HepG2 (cell line): ENCODE measurements around the gene DENND4A. TPM values are rescaled to one million over a fixed set of nuclear protein-coding genes. Genes with fewer than 3 reads are reported as not detected.
A peak's percentile ranks its signal among the peaks of the same experiment; 100 is the strongest.

Experiments used
- ATF4 ChIP-seq, 2 experiments: fragments of 450-650 bp in 1 of 2; sonication (generic) in 1 of 2; formaldehyde crosslinking; IDR thresholded peaks; 2 replicates each; pipeline versions ENCODE4 v1.5.0 to v1.8.0; 2020 to 2022; ENCODE audit warnings: mild to moderate bottlenecking in 1 of 2, missing genetic modification reagents in 1 of 2
- DNMT1 ChIP-seq: sonication (generic); formaldehyde crosslinking; IDR thresholded peaks from 2 replicates; pipeline ENCODE4 v1.5.1; 2020; ENCODE audit warnings: mild to moderate bottlenecking, missing genetic modification reagents
- ELF4 ChIP-seq: sonication (generic); formaldehyde crosslinking; IDR thresholded peaks from 2 replicates; pipeline ENCODE4 v1.5.0; 2020; ENCODE audit warnings: missing genetic modification reagents, mild to moderate bottlenecking, moderate library complexity, borderline replicate concordance
- HDAC1 ChIP-seq: sonication (generic); formaldehyde crosslinking; IDR thresholded peaks from 2 replicates; pipeline ENCODE4 v1.5.1; 2020; ENCODE audit warnings: mild to moderate bottlenecking, missing genetic modification reagents
- MAZ ChIP-seq, 2 experiments: sonication (generic) in 1 of 2; formaldehyde crosslinking in 1 of 2; IDR thresholded peaks; 2 replicates each; pipeline versions ENCODE4 v1.5.0 to v1.6.1; 2012 to 2020; ENCODE audit warnings: low read depth in 2 of 2, mild to moderate bottlenecking in 2 of 2, borderline replicate concordance in 1 of 2, improper control_type of control experiment in 1 of 2, low read length in 1 of 2, missing genetic modification reagents in 1 of 2, moderate library complexity in 1 of 2
- MTF1 ChIP-seq: sonication (generic); formaldehyde crosslinking; IDR thresholded peaks from 2 replicates; pipeline ENCODE4 v1.5.0; 2020; ENCODE audit warnings: missing genetic modification reagents
- MXD4 ChIP-seq: IDR thresholded peaks from 2 replicates; pipeline ENCODE4 v1.6.1; 2016; ENCODE audit warnings: mild to moderate bottlenecking, missing biosample characterization, missing genetic modification reagents
- NAIF1 ChIP-seq: sonication (generic); formaldehyde crosslinking; IDR thresholded peaks from 2 replicates; pipeline ENCODE4 v1.5.0; 2020; ENCODE audit warnings: mild to moderate bottlenecking, missing genetic modification reagents, borderline replicate concordance
- NFATC3 ChIP-seq: sonication (generic); formaldehyde crosslinking; IDR thresholded peaks from 2 replicates; pipeline ENCODE4 v1.5.1; 2020; ENCODE audit warnings: mild to moderate bottlenecking, missing genetic modification reagents
- NPAS2 ChIP-seq: sonication (generic); formaldehyde crosslinking; IDR thresholded peaks from 2 replicates; pipeline ENCODE4 v1.8.0; 2022; ENCODE audit warnings: mild to moderate bottlenecking, missing genetic modification reagents, borderline replicate concordance
- PCBP2 ChIP-seq: fragments of 200-400 bp; formaldehyde crosslinking; optimal IDR thresholded peaks from 2 replicates; pipeline ENCODE3; 2018; ENCODE audit warnings: low read length, low read depth; ENCODE audit not compliant: poor library complexity, severe bottlenecking
- PREB ChIP-seq: sonication (generic); formaldehyde crosslinking; IDR thresholded peaks from 2 replicates; pipeline ENCODE4 v1.4.0; 2020; ENCODE audit warnings: missing genetic modification reagents
- SALL2 ChIP-seq: sonication (generic); formaldehyde crosslinking; IDR thresholded peaks from 2 replicates; pipeline ENCODE4 v1.8.1; 2023; ENCODE audit warnings: mild to moderate bottlenecking, missing genetic modification reagents, inconsistent platforms
- TOPORS ChIP-seq: sonication (generic); formaldehyde crosslinking; IDR thresholded peaks from 2 replicates; pipeline ENCODE4 v1.8.0; 2023; ENCODE audit warnings: mild to moderate bottlenecking, missing genetic modification reagents
- ZBTB33 ChIP-seq: sonication (generic); formaldehyde crosslinking; IDR thresholded peaks from 2 replicates; pipeline ENCODE4 v1.4.0; 2020; ENCODE audit warnings: missing genetic modification reagents
- ZBTB42 ChIP-seq: sonication (generic); formaldehyde crosslinking; IDR thresholded peaks from 2 replicates; pipeline ENCODE4 v1.5.0; 2020; ENCODE audit warnings: mild to moderate bottlenecking, missing genetic modification reagents
- ZC3H4 ChIP-seq: sonication (generic); formaldehyde crosslinking; IDR thresholded peaks from 2 replicates; pipeline ENCODE4 v1.4.0; 2020; ENCODE audit warnings: missing genetic modification reagents, borderline replicate concordance
- ZFP36L1 ChIP-seq: sonication (generic); formaldehyde crosslinking; IDR thresholded peaks from 2 replicates; pipeline ENCODE4 v1.8.0; 2022; ENCODE audit warnings: mild to moderate bottlenecking, missing genetic modification reagents, moderate library complexity
- ZNF121 ChIP-seq: sonication (generic); formaldehyde crosslinking; IDR thresholded peaks from 2 replicates; pipeline ENCODE4 v1.5.0; 2020; ENCODE audit warnings: mild to moderate bottlenecking, missing genetic modification reagents
- ZNF124 ChIP-seq: sonication (generic); formaldehyde crosslinking; IDR thresholded peaks from 2 replicates; pipeline ENCODE4 v1.4.0; 2020; ENCODE audit warnings: missing genetic modification reagents
- ZNF605 ChIP-seq: sonication (generic); formaldehyde crosslinking; IDR thresholded peaks from 2 replicates; pipeline ENCODE4 v1.8.0; 2022; ENCODE audit warnings: mild to moderate bottlenecking, missing genetic modification reagents
- ZNF816 ChIP-seq: sonication (generic); formaldehyde crosslinking; IDR thresholded peaks from 2 replicates; pipeline ENCODE4 v1.8.0; 2022; ENCODE audit warnings: missing genetic modification reagents, mild to moderate bottlenecking, borderline replicate concordance
- polyA plus RNA-seq, 8 experiments: library from polyadenylated mRNA; depleted of rRNA in 3 of 8; stranded (reverse) in 7 of 8; unstranded in 1 of 8; fragments of >200 nt; fragmentation: Illumina TruSeq in 4 of 8; extraction: Trizol in 4 of 8; gene quantifications; 2 replicates each; pipeline versions ENCODE4 v1.2.1 to v1.2.3, GENCODE V29; 2011 to 2016; ENCODE audit warnings: low read depth in 4 of 8, missing spikeins in 1 of 8, mixed read lengths in 1 of 8; ENCODE audit not compliant: insufficient read depth in 1 of 8
- total RNA-seq, 5 experiments: library from RNA; depleted of rRNA; stranded (reverse); fragments of >200 nt; fragmentation: Illumina TruSeq; extraction: Trizol; gene quantifications; 2 replicates each; pipeline ENCODE4 v1.2.3, GENCODE V29; 2016; ENCODE audit warnings: low read depth in 1 of 5
- TF ChIP-seq, protein P1 (sequence below): sonication (generic); formaldehyde crosslinking; conservative IDR thresholded peaks from 2 replicates; pipeline ENCODE4 v1.4.0; 2020; ENCODE audit warnings: missing genetic modification reagents

DENND4A gene
- total and polyA plus RNA-seq, 2 of the 13 experiments (the other 11 are each of a cell fraction or from before 2014, with no cell fraction given), result 13.2 to 18.6 TPM

DNA sequence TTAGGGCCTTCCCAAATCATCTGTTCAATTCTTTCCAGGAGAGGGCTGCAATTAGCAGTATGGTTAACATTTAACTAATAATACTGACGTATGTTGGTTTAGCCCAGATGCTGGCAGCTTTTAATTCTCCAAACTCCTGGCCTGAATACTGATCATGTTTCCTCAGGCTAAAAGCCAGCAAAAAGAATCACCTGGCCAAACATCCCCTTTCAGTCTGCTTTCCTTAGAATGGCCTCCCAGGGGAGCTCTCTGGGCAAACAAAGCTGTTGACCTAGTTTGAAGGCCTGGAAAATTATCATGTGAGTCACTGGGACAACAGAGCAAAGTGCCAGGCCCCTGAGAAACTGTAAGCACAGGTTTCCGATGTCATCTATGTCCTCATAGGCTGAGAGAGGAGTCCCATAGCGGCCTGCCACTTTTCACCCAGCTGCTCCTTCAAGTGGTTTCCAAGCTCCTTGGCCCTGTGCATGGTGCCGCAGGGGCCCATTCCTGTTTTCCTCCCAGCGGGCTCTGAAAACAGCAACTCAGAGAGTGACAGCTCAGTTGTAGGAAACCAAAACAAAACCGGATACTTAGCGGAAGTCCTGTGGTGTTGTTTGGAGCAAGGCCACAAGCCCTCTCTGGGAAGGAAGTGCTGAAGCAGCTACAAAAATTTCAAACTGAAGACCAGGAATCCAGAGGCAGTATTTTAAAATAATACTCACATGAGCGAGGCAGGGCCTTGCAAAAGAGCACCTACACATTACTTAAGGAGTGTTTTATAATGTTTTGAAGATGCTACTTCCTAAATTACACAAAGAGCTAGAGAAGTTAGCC lies 40.7 kb upstream of the DENND4A start (continued):
- TF ChIP-seq PREB (CRISPR knock-in tag), result no peak
- TF ChIP-seq HDAC1, result peak; percentile 63
- TF ChIP-seq TOPORS, result 0 out of 2 replicates have a peak, but pooled peaks have one; percentile 56
- peak; percentile 64; the same call in 1 of the 2 replicates for TF ChIP-seq ELF4
- no peak for TF ChIP-seq ZC3H4 (CRISPR knock-in tag)
- no peak for TF ChIP-seq ZBTB42 (CRISPR knock-in tag)
- TF ChIP-seq, protein P1, sequence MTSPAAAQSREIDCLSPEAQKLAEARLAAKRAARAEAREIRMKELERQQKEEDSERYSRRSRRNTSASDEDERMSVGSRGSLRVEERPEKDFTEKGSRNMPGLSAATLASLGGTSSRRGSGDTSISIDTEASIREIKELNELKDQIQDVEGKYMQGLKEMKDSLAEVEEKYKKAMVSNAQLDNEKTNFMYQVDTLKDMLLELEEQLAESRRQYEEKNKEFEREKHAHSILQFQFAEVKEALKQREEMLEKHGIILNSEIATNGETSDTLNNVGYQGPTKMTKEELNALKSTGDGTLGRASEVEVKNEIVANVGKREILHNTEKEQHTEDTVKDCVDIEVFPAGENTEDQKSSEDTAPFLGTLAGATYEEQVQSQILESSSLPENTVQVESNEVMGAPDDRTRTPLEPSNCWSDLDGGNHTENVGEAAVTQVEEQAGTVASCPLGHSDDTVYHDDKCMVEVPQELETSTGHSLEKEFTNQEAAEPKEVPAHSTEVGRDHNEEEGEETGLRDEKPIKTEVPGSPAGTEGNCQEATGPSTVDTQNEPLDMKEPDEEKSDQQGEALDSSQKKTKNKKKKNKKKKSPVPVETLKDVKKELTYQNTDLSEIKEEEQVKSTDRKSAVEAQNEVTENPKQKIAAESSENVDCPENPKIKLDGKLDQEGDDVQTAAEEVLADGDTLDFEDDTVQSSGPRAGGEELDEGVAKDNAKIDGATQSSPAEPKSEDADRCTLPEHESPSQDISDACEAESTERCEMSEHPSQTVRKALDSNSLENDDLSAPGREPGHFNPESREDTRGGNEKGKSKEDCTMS (CRISPR knock-in tag), result no peak
- no peak for TF ChIP-seq NAIF1 (CRISPR knock-in tag)
- no peak for TF ChIP-seq NFATC3 (CRISPR knock-in tag)
- TF ChIP-seq MTF1 (CRISPR knock-in tag), result no peak
- no peak for TF ChIP-seq DNMT1 (CRISPR knock-in tag)
- no peak for TF ChIP-seq NPAS2
- TF ChIP-seq ZNF605 (CRISPR knock-in tag), result peak; percentile 95
- no peak for TF ChIP-seq PCBP2
- no peak for TF ChIP-seq MXD4
- TF ChIP-seq ZNF816 (CRISPR knock-in tag), result no peak
- peak; percentile 53; the same call in 1 of the 2 replicates for TF ChIP-seq ZFP36L1 (CRISPR knock-in tag)
- no peak for TF ChIP-seq MAZ (IDR thresholded peaks at IDR 0.05; ENCODE audit: borderline replicate concordance, low read depth, low read length)
- no peak for TF ChIP-seq MAZ (CRISPR knock-in tag; IDR thresholded peaks at IDR 0.05; ENCODE audit: low read depth)
- no peak for TF ChIP-seq ZNF121 (CRISPR knock-in tag)
- 0 out of 4 replicates have a peak, but pooled peaks of 1 of the 2 experiments have one; percentile 27 for TF ChIP-seq ATF4 (CRISPR knock-in tag; IDR thresholded peaks at IDR 0.05)
- TF ChIP-seq ZBTB33, result no peak
- TF ChIP-seq ZNF124, result no peak
- TF ChIP-seq SALL2 (CRISPR knock-in tag), result peak; percentile 69; the same call in 1 of the 2 replicates
